Measurements from ENCODE around the gene RPS18.

Gene RPS18

DNA sequence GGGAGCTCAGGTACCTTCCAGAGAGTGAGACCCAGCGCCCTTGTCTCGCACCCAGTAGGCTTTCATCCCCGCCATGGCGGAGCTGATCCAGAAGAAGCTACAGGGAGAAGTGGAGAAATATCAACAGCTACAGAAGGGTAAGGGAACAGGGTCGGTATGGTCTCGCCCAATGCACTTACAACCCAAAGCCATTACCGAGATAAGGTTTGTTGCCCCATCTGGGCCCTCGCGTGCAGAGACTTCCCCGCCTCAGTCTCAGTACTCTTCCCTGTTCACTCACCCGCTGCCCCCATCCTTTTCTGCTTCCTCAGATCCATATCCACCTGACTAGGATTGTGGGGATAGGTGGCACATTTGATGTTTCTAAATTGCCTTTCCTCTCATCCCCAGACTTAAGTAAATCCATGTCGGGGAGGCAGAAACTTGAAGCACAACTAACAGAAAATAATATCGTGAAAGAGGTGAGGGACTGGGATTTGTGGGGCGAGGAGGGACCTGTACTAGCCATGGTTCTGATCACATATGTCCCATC, 18.0 kb downstream of the RPS18 start:
- DNase-seq (ENCODE audit: low spot score): no peak

DNA sequence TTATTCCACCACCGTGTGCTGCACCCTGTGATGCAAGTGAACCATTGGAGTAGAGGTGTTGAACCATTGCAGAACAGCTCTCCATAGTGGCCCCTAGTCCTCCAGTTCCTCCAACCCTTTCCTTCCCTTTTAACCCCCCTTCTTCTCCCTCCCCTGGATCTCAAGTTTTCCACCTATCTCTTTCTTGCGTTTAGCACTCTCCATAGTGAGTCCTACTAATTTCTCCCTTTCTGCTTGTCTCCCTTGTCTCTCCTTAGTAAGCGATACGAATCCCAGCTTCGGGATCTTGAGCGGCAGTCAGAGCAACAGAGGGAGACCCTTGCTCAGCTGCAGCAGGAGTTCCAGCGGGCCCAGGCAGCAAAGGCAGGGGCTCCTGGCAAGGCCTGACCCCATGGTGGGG, 18.6 kb downstream of the RPS18 start:
- DNase-seq (ENCODE audit: low spot score): no peak

DNA sequence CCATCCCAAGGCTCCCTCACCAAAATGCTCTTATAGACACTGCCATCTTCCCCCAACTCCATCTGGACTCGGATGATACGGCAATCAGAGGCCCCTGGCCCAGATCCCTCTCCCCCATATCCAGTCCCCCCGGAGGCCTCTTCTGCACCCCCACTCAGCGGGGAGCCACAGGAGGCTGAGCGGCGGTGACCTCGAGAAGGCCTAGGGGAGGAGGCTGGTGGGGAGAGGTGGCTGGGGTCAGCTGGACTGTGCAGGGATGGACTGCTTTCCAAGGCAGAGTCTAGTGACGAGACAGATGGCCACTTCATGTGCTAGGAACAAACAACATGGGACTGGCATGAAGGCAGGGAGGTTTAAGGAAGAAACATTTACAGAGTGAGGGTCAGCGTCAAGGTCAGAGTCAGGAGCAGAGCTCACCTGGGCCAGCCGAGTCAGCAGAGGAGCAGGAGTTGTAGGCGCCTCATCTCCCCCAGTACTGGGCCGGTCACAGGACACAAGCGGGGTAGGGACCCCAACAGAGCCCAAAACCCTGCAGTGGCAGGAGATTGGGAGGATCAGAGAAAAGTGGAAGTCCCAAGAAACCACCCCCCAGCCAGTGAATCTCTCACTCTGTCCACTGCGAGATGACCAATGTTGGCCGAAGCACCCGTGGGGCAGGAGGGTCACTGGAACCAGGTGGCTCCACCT, 21.3 kb downstream of the RPS18 start:
- no peak for DNase-seq (ENCODE audit: low spot score)

DNA sequence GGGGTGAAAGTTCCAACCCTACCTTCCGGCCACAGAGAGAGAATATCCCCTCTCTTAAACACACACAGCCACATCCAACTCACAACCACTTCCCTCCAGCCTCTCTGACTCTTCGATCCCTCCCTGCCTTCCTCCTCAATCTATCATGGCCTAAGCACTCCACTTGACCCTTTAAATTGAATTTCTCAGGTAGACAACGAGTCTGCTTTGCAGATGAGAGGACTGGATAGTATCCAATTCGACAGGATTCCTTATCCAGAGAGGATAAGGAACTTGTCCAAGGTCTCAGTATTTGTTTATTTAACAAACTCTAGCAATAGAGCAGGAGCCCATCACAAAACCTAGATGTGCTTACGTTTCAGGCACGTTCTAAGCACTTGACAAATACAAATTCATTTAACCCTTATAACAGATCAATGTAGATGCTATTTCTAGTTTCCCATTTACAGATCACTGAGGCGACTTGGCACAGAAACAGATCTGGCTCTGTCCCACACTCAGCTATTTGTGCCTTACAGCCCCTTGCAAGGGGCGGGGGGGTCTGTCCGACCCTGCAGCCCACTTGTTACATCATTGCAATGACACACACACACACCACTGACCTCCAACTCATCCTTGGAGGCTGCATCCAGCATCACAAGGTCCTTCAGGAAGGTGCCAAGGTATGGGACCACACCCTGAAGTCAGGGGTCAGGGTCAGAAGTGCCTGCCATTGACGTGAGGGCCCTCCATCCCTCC, 22.4 kb downstream of the RPS18 start:
- DNase-seq (ENCODE audit: low spot score): peak; percentile 78

DNA sequence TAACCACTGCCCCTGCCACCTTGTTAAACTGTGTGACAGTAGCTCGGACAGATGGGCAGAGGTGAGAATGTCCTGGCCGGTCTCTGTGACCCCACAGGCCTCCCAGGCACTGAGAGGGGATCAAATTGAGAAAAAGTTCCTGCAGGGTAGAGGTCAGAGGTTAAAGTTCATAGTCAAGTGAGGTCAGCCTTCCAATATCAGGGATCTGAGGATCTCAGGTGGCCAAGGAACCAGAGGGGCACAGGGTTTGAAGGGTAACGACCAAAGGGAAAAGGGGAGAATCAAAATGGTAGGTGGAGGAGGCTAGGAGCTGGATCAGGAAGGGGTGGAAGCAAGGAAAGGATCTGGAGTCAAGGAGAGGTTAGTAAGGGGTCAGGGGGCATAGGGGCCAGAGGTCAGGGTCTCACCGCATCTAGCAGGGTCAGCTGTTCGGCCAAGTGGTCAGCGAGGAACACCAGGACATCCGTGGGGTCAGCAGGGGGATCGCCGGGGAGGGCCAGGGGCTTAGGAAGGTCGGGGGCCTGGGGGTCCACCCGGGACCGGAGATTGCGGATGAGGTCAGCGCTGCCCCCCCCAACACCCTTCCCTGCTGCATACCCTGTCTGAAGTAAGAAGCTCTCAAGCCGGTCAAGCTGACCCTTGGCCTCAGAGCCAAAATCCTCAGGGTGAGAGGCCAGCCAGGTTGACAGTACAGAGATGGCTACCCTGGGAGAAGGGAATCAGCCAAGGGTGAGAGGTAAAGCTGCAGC, 23.9 kb downstream of the RPS18 start:
- no peak for DNase-seq (ENCODE audit: low spot score)

DNA sequence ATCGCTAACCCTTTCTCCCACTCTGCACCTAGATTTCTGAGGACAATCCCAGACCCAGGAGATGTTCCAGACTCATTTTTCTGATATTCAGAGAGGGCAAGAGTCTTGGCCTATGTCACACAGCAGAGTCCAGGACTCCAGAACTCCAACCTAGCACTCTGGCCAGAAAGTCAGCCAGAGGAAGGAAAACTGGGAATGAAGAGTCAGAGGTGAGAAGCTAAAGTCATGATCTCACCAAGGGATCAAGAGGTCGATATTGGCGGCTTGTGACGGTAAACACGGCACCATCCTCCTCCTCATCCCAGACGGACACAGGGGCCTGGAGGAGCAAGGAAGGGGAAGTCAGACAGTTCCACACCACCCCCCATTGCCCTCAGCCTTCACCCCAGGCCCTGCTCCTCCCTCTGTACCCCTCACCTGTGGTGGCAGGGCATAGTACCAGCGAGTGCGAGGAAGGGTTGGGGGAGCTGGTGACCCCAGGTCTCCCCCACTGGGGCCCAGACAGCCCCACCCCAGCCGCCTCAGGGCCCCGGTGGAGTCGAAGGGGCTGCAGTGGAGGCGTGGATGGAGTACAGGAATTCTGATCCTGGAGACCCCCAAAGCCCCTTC, 25.0 kb downstream of the RPS18 start:
- DNase-seq (ENCODE audit: low spot score): no peak

DNA sequence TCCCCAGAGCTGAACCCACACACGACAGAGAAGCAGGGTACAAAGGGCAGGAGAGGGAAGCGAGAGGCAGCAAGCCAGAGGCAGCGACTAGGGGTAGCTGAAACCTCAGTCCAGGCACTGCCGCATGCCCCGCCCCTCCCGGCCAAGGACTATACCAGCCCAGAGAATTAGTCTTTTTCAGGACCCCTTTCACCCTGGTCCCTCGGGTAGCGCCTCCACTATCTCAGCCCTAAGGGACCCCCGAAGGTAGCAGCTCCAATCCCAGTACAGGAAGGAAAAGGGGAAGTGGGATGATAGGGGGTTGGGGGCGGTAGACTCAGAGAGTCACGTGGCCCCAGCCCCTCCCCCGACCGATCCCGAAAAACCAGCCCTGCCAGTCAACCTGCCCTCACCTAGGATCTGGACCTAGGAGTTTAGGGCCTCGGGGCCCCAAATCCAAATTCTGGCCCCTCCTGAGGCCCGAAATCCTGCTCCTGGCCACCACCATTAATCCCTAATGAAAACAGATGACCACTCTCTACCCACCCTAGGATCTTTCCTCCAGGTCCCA, 25.6 kb downstream of the RPS18 start:
- no peak for DNase-seq (ENCODE audit: low spot score)

DNA sequence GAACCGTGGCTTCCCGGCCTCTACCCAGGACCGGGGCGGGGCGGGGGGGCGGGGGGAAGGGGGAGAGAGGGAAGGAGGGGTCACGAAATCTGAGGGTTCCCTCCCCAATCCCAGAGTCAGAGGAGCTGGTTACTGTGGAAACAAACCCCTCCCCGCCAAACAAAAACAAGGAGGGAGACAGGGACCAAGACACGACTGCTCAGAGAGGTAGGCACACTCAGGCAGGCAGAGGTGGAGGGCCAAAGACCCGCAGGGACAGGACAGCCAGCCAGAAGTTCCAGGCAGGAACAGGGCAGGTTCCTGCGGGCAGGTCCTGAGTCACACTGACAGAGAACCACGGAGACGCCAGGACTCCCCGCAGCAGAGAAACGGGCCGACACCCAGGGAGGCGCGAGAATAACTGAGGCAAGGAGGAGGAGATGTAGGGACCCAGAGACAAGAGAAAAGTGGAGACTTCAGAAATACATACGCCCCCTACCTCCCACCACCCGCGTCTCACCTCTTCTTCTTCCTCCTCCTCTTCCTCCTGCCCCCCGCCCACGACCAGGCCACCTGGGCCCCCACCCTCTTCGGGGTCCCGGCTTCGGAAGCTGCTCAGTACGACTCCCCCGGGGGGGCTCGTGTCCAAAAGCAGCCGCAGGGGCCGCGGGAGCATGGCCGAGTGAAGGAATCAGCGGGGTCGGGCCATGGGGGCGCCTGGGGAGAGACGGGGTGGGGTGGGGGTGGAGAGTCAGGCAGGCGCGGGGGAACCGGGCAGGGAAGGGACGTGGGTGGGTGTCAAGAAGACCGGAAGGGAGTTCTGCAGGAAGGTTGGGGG, 26.3 kb downstream of the RPS18 start:
- DNase-seq (ENCODE audit: low spot score): peak; percentile 54

DNA sequence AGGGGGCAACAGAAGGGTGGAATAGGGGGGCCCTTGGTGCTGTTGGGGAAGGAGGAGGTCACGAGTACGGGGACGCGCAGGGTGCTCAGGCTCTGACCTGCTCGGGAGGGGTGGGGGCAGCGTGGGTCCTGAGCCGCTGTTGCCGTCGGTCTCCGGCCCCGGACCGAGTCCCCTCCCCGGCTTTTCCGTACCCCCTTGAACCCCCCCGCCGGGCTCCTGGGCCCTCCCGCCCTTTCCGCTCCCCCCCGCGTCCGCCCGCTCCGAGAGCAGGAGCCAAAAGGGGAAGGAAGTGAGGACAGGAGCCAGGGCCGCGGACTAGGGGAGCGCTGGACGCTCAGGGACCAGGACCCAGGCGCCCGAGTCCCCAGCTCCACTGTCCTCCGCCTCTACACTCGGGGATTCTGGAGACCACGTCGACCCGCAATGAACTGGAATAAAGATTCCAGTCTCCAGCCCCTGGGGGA, 26.9 kb downstream of the RPS18 start, which contains the start of gene RGL2:
RGL2 (minus strand) TSS at position 170 of the 464 bp plus-strand sequence. CDS start 332 bp downstream, outside the sequence.
- DNase-seq (ENCODE audit: low spot score): no peak

DNA sequence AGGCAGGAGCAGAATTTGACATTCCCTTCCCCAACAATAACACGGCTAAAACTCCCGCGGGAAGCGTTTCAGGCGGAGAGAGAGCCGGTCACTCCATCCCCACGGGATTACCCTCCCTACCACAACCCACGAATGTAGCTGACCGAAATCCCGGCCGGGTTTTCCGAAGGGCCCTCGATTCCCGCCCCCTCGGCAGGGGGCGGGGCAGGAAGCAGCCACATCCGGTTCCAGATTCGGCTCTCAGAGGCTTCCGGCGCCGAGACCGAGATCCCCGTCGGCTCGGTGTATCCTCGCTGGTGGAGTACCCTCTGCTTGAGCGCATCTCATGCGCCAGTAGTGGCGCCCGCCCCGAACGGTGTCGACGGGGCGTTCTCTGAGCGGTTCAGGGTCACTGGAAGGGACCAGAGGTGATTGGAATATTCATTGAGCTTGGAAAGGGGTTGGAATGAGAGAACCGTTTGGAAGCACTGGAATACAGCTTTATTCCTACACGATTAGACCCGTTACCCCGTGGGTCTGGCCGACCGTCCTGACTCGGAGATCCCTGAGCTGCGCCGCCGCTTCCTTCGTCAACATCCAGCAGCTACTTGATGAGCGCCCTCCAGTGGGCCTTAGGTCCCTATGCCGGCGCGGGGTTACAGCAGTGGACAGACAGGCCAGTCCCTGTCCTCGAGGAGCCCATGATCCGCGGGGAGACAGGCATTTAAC, 27.5 kb downstream of the RPS18 start:
- DNase-seq (ENCODE audit: low spot score): peak; percentile 94

DNA sequence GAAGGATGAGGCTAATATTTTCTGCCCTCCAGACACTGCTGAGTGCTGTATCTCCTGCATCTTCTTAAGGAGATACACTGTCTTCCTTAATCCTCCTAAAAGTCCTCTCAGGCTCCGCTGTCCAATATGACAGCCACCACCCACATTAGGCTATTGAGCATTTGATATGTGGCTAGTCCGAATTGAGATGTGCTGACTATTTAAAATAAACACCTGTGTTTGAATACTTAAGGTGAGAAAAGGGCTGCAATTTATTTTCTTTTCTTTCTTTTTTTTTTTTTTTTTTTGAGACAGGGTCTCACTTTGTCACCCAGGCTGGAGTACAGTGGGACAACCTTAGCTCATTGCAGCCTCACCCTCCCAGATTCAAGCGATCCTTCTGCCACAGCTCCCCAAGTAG, 30.0 kb downstream of the RPS18 start:
- no peak for DNase-seq (ENCODE audit: low spot score)

DNA sequence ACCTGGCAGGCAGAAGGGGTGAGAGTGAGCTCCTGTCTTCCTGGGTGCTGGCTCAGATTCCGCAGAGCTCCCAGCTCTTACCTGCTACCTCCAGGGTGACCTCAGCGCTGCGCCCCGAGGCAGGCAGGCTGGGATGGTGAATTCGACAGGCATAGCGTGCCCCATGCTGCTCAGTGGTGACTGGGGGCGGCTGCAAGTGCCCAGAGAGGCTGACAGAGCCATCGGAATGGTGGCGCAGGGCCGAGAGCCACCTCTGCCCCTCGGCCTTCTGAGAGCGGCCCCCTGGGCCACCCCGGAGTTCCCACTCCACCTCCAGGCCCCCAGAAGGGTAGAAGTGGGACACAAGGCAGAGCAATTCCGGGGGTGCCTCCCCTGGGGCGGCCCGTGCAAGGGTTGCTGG, 32.3 kb downstream of the RPS18 start:
- DNase-seq (ENCODE audit: low spot score): no peak

DNA sequence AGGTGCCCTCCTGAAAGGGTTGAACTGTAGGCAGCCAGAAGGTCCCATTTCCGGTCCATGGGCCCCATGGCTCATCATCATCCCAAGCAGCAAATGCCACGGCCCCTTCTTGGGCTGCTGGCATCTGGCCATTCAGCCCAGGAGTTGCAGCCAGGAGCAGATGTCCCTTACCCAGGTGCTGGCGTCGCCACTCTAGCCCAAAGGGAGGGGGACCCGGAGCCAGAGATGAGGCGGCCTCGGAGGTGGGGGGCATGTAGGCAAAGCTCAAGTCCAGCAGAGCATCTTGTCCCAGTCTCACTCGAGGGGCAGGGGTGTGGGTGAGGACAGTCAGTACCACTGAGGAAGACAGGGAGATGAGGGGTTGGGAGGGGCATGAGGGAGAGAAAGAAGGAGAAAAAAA, 33.2 kb downstream of the RPS18 start:
- no peak for DNase-seq (ENCODE audit: low spot score)

DNA sequence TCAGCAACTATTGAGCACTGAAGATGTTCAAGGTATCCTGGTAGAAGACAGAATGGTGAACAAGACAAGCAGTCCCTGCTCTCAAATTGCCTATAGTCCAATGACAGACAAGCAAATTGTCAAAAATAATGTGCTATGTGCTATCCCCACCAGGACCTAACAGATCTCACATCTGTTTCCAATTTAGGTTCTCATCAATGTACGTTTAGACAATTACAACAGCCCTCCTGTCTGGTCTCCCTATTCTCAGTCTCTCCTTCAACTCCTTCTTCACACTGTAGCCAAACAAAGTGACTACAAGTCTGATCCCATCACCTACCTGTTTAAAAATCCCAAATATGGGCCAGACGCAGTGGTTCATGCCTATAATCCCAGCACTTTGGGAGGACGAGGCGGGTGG, 34.5 kb downstream of the RPS18 start:
- peak; percentile 52 for DNase-seq (ENCODE audit: low spot score)

DNA sequence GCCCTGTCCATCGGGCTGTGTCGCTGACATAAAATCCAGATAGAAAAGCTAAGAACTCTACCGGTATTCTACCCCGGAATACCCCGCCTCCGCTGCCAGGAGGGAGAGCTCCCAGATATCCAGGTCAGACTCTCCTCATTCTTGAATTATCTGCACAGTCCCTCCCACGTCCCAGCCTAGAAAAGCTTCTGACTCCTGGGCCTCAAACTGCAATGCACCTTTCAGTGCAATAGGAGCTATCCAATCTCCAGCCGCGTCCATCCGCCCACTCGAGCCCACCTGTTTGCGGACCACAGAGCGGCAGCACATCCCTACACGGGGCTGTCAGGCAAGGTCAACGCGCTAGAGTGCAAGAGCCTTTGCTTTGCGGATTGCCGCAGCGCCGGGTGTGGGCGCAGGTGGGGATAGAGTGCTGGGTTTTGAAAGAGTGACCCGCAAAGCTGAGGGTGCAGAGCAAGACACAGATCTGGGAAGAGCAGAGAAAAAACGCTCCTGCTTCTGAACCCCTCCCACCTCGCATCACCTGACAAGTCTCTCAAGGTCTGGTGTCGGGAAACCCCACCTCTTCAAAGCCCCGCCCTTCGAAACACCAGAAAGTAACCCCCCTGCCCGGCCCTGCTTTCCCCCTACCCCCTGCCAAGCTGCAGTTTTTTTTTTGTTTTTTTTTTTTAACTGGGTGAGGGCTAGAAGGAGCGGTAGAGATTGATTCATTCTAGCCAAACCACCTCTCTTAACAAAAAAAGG, 40.7 kb downstream of the RPS18 start:
- peak; percentile 40 for DNase-seq (ENCODE audit: low spot score)

DNA sequence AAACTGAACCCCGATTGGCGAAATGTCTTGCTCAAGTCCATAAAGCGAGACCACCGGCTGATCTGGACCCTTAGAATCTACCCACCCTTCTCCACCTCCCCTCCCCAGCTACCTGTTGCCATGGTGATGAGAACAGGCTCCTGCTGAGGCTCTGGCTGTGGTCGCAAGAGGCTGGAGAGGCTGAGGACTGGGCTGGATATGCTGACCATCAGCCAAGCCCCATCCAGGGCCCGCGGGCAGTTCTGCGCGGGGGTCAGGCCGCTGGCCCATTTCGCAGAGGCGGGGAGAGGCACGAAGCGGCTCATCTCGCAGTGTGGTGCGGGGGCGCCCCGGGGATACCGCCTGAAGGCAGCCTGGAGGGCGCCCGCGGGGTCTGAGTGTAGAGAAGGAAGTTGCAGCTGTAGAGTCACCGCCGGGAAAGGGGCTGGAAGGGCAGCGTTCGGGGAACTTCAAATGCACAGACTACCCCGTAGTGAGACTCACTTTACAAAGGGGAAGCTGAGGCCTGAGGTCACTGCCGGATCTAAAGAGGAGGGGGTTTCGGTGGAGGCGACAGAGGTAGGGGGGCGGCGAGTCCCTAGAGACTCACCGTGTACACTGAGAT, 41.3 kb downstream of the RPS18 start:
- DNase-seq (ENCODE audit: low spot score): peak; percentile 54

DNA sequence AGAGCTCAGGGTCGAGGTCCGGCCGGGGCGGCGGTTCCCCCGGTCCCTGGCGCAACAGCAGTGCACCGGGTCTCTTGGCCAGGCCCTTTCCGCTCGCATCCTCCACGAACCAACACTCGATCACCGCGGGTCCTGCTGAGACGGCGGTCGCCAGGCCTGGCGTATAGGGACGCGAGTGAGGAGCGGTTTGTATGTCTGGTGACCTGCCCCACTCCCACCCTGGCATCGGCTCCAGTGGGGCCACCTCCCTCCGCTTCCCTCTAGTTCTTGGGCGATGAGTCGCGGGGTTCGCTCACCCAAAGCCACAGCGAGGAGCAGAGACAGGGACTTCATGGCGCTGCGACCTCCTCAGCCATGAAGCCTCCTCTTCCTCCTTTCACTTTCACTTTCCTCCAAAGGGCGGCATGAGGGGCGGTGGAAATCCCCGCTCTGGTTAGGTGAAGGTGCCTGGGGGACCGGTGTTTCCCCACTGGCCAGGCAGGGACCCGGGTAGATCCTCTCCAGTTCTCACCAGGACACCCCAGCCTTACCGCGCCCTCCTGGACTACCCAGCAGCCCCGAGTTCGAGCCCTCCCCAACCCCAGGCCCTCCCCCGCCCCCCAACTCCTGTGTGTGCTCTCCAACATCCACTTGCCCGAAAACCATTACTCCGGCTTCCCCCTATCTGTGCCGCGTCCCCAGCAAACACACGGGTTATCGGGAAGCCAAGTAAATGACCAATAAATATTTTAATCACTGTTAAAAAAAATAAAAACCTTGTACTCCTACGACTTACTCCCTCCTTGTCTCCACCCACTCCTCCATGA, 42.0 kb downstream of the RPS18 start, which contains the start of gene TAPBP:
TAPBP (minus strand) TSS at position 370 of the 806 bp plus-strand sequence; CDS start at position 333, 37 bp downstream.
- DNase-seq (ENCODE audit: low spot score): no peak

DNA sequence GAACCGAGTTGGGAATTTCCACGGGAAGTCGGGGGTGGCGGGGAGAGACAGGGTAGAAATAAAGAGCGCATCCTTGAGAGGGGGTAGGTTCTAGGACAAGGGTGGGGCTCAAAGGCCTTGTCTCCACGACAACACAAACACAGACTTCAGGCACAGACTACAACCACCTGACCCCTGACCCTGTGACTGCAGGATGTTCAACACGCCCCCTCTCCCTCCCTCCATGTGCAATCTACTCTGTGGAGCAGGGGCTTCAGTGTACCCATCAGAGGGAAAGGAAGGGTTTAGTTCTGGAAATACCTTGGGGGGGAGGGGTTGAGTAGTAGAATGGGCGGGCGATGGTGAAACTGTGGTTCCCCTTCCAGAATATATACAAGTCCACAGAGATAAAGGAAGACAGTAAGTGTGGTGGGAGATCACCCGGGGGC, 42.7 kb downstream of the RPS18 start:
- DNase-seq (ENCODE audit: low spot score): peak; percentile 31

Data from SK-N-DZ (cell line).